ENCODE data around the gene CXCL16. TPM values are rescaled to one million over a fixed set of nuclear protein-coding genes. Genes with fewer than 3 reads are reported as not detected.

The CXCL16 gene, protein sequence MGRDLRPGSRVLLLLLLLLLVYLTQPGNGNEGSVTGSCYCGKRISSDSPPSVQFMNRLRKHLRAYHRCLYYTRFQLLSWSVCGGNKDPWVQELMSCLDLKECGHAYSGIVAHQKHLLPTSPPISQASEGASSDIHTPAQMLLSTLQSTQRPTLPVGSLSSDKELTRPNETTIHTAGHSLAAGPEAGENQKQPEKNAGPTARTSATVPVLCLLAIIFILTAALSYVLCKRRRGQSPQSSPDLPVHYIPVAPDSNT
- 0.54 and 0.77 TPM in 2 replicates for total RNA-seq

DNA sequence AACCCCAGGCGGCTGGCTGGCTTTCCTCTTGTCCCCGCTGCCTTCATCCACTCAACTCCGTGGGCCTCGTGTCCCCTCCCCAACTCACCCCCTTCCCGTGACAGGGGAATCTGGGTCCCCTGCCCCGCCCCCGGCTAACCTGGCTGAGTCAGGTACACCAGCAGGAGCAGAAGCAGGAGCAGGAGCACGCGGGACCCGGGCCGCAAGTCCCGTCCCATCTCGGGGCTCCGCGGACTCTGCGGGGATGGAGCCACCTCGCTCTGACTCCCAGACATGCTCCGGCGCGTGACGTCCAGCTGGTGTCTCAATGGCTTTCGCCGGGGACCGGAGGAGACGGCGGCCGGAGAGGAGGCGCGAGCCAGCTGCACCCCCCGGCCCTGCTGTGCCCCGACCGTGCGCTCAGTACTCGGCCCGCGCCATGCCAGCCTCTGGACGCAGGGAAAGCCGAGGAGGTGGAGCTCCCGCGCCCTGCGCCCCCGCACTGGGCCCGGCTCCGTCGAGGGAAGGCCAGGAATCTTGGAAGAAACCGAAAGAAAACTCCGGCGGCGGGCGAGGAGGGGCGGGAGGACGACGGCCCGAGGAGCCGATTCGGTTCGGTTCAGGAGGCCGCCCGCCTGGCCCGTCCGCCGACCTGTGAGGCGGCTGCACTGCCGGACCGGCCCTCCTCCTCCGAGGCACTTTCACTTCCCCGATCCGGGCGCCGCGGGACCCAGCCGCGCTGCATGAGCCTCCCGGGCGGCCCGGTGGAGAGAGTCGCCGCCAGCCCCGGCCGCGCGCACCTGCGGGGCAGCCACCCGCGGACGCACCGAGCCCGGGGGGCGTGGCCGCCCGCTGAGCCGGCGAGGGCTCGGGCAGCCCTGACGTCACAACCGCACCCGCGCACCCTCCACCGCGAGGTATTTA lies at the start of gene CXCL16, which contains the start of gene ZMYND15:
TSS of gene CXCL16 (minus strand) at position 807 of the 903 bp plus-strand sequence. CDS start at position 218, 589 bp downstream.
TSS of gene ZMYND15 (plus strand) at position 712 of the 903 bp plus-strand sequence. CDS start 716 bp downstream, outside the sequence.

DNA sequence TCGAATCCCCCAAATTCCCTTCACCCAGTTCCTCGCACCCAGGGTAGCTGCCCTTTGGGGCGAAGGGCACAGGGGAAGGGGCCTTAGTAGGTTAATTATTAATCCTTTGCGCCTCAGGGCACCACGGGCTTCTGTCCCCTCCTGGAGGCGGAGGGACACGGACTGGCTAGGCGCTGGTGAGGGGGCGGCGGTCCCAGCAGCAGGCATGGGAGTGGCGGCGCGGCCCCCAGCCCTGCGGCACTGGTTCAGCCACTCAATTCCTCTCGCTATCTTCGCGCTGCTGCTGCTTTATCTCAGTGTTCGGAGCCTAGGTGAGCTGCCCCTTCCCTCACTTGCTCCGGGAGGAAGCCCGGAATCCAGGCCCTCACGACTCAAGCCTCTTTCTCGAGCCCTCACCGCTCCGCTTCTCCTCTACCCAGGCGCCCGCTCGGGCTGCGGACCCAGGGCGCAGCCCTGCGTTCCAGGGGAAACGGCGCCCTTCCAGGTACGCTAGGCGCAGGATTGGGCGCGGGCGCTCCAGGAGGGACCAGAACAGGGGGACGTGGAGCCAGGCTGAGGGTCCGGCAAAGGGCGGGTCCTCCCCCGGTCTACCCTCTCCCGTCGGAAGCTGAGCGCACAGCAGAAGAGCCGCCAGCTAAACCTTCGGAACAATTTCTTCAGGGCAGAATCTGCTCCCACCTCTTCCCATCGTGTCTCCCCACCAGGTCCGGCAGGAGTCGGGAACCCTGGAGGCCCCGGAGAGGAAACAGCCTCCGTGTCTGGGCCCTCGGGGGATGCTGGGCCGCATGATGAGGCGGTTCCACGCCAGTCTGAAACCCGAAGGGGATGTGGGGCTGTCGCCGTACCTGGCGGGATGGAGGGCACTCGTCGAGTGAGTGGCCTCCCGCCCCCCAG lies 49.3 kb upstream of the CXCL16 start, which contains the start of gene GLTPD2:
TSS of gene GLTPD2 (plus strand) at position 158 of the 894 bp plus-strand sequence. CDS start at position 206, 48 bp downstream.

DNA sequence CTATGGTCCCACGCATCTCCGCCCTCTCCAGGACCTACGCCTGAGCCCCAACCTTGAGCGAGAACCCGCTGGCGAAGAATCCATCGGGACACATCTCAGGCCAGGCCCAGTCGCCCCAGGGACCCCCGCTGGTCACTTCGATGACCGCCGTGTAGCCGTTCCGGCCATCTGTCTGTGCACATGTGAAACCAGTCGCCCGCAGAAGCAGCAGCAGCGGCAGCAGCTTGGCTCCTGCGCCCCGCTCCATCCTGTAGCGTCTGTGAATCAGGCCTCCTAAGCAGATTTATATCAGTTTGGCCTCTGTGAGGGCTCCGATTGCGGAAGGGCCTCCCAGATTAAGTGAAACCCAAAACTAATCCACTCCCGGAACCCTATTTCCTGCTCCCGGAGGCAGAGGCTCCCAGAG lies 46.4 kb upstream of the CXCL16 start, which contains the start of gene VMO1:
TSS of gene VMO1 (minus strand) at position 259 of the 406 bp plus-strand sequence. CDS start at position 247, 12 bp downstream.

DNA sequence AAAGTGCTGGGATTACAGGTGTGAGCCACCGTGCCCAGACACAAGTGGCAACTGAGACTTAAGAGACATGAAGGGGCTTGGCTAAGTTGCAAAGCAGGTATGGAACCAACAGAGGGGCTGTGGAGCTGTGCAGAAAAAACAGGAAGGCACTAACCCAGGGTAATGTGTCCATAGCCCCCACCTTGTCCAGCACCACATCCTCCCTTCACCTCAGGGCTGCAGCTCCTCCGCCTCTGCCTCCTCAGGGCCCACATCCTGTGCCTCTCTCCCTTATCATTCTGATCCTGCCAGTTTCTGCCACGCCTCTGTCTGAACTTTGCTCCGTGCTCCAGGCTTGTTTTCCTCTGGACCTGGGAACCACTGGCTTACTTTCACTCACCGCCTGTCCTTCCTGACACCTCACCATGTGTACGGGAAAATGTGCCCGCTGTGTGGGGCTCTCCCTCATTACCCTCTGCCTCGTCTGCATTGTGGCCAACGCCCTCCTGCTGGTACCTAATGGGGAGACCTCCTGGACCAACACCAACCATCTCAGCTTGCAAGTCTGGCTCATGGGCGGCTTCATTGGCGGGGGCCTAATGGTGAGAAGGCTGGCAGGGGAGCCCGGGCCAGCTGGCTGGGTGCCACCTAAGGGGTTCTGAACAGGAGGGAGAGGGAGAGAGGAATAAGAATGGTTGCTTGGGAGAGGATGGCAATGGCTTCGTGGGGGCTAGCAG lies 31.9 kb upstream of the CXCL16 start, which contains the start of gene TM4SF5:
TSS of gene TM4SF5 (plus strand) at position 368 of the 716 bp plus-strand sequence. CDS start at position 405, 37 bp downstream.

DNA sequence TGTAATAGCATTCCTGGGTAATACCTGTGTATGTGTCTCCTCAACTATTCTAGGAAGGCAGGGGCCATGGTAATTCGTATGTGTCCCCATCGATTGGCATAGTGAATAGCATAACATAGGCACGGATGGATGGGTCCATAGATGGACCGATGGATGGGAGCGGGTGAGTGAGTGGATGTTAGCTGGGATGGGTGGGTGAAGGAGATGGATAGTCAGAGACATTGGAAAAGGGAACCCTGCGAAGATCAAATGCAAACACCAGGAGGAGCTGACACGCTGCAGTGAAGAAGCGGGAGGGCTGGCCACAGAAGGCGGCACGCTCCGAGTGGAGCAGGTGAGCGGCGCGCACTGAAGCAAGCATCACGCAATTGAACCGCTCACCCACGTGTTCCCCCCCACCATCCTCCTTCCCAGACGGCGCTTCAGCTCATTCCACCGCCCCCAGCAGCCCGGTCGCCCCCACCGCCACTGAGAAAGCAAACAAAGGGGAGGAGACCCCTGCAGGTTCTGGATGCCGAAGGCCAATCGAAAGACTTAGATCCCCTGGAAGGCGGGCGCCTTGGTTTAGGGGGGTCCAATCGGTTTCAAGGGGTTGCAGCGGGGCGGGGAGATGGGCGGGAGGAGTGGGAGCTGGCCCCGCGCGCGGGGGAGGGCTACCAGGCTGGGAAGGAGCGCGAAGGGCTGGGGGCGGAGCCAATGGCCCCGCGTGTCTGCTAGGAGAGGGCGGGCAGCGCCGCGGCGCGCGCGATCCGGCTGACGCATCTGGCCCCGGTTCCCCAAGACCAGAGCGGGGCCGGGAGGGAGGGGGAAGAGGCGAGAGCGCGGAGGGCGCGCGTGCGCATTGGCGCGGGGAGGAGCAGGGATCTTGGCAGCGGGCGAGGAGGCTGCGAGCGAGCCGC lies 29.7 kb downstream of the CXCL16 start, which contains the start of gene ARRB2:
TSS of gene ARRB2 (plus strand) at position 839 of the 899 bp plus-strand sequence. CDS start 90 bp downstream, outside the sequence.

Other genes with a start within 250 kb of the CXCL16 start
- 46.9 and 59.2 TPM in 2 replicates for gene SPNS2, start 241.0 kb downstream of the CXCL16 start, total RNA-seq
- 19.0 and 26.3 TPM in 2 replicates for gene MYBBP1A, start 184.5 kb downstream of the CXCL16 start, total RNA-seq
- not detected in 2 replicates for gene GGT6, start 179.4 kb downstream of the CXCL16 start, total RNA-seq
- gene SMTNL2, start 155.4 kb downstream of the CXCL16 start, total RNA-seq = not detected in 2 replicates
- not detected in 2 replicates for gene ALOX15, start 98.2 kb downstream of the CXCL16 start, total RNA-seq
- 7.7 and 10.3 TPM in 2 replicates for gene PELP1, start 35.8 kb downstream of the CXCL16 start, total RNA-seq
- 7.5 and 9.0 TPM in 2 replicates for gene ARRB2, start 29.3 kb downstream of the CXCL16 start, total RNA-seq
- 9.5 and 11.9 TPM in 2 replicates for gene MED11, start 8.5 kb downstream of the CXCL16 start, total RNA-seq
- under 0.01 and 0.11 TPM in 2 replicates for gene ZMYND15, start 95 bp downstream of the CXCL16 start, total RNA-seq
- gene TM4SF5, start 32.0 kb upstream of the CXCL16 start, total RNA-seq = not detected in 2 replicates
- gene VMO1, start 46.4 kb upstream of the CXCL16 start, total RNA-seq = 0.22 and 0.95 TPM in 2 replicates
- gene GLTPD2, start 49.0 kb upstream of the CXCL16 start, total RNA-seq = not detected in 2 replicates
- gene PSMB6, start 56.2 kb upstream of the CXCL16 start, total RNA-seq = 164 and 200 TPM in 2 replicates
- 26.3 and 35.3 TPM in 2 replicates for gene PLD2, start 67.2 kb upstream of the CXCL16 start, total RNA-seq
- 25.5 and 31.3 TPM in 2 replicates for gene MINK1, start 93.4 kb upstream of the CXCL16 start, total RNA-seq
- 0.77 and 1.1 TPM in 2 replicates for gene C17orf107, start 159.6 kb upstream of the CXCL16 start, total RNA-seq
- 0.86 and 5.7 TPM in 2 replicates for gene CHRNE, start 163.2 kb upstream of the CXCL16 start, total RNA-seq
- gene GP1BA, start 192.3 kb upstream of the CXCL16 start, total RNA-seq = not detected in 2 replicates
- gene SLC25A11, start 200.1 kb upstream of the CXCL16 start, total RNA-seq = 45.4 and 50.1 TPM in 2 replicates
- gene RNF167, start 200.3 kb upstream of the CXCL16 start, total RNA-seq = 11.5 and 12.6 TPM in 2 replicates
- gene PFN1, start 208.6 kb upstream of the CXCL16 start, total RNA-seq = 304 and 331 TPM in 2 replicates
- gene ENO3, start 211.2 kb upstream of the CXCL16 start, total RNA-seq = 2.2 and 2.3 TPM in 2 replicates
- 53.2 and 56.7 TPM in 2 replicates for gene SPAG7, start 227.9 kb upstream of the CXCL16 start, total RNA-seq
- 3.0 and 3.9 TPM in 2 replicates for gene CAMTA2, start 247.7 kb upstream of the CXCL16 start, total RNA-seq